Liver (tissue), 3 donors: ENCODE measurements around the gene FNDC8.

Source experiments
- FOXA1 ChIP-seq: IDR thresholded peaks from 2 replicates; pipeline ENCODE4 v1.6.1; 2016; ENCODE audit warnings: antibody characterized with exemption
- GABPA ChIP-seq, 2 donors: IDR thresholded peaks in 1 of 2; conservative IDR thresholded peaks in 1 of 2; 2 replicates each; pipeline ENCODE4 v1.6.1; 2016; ENCODE audit warnings: antibody characterized with exemption in 2 of 2, mild to moderate bottlenecking in 1 of 2, moderate library complexity in 1 of 2
- MAX ChIP-seq: IDR thresholded peaks from 2 replicates; pipeline ENCODE4 v1.6.1; 2016; ENCODE audit warnings: antibody characterized with exemption
- NR2F2 ChIP-seq: IDR thresholded peaks from 2 replicates; pipeline ENCODE4 v1.6.1; 2016; ENCODE audit warnings: antibody characterized with exemption
- RAD21 ChIP-seq, 2 donors: IDR thresholded peaks; 2 replicates each; pipeline ENCODE4 v1.6.1; 2016; ENCODE audit warnings: antibody characterized with exemption in 2 of 2, mild to moderate bottlenecking in 2 of 2
- RXRA ChIP-seq, 2 donors: IDR thresholded peaks; 2 replicates each; pipeline ENCODE4 v1.6.1; 2017 to 2018; ENCODE audit warnings: antibody characterized with exemption in 2 of 2, mild to moderate bottlenecking in 1 of 2
- SP1 ChIP-seq: IDR thresholded peaks from 2 replicates; pipeline ENCODE4 v1.6.1; 2018; ENCODE audit warnings: antibody characterized with exemption, mild to moderate bottlenecking
- TAF1 ChIP-seq: conservative IDR thresholded peaks from 2 replicates; pipeline ENCODE4 v1.6.1; 2016; ENCODE audit warnings: antibody characterized with exemption, mild to moderate bottlenecking
- YY1 ChIP-seq: IDR thresholded peaks from 2 replicates; pipeline ENCODE4 v1.6.1; 2016; ENCODE audit warnings: antibody characterized with exemption, mild to moderate bottlenecking
- TF ChIP-seq, protein P1 (sequence below): fragments of 150-350 bp; IDR thresholded peaks from 2 replicates; pipeline ENCODE4 v1.5.1; 2017; ENCODE audit warnings: improper control_type of control experiment, low read depth, low read length; ENCODE audit not compliant: missing input control
- TF ChIP-seq, protein P2 (sequence below): IDR thresholded peaks from 2 replicates; pipeline ENCODE4 v1.6.1; 2016; ENCODE audit warnings: antibody characterized with exemption, mild to moderate bottlenecking
- TF ChIP-seq, protein P3 (sequence below): IDR thresholded peaks from 2 replicates; pipeline ENCODE4 v1.6.1; 2016; ENCODE audit warnings: antibody characterized with exemption
- donor health status: healthy.
- donor health status: healthy.

- TF ChIP-seq, protein P1, sequence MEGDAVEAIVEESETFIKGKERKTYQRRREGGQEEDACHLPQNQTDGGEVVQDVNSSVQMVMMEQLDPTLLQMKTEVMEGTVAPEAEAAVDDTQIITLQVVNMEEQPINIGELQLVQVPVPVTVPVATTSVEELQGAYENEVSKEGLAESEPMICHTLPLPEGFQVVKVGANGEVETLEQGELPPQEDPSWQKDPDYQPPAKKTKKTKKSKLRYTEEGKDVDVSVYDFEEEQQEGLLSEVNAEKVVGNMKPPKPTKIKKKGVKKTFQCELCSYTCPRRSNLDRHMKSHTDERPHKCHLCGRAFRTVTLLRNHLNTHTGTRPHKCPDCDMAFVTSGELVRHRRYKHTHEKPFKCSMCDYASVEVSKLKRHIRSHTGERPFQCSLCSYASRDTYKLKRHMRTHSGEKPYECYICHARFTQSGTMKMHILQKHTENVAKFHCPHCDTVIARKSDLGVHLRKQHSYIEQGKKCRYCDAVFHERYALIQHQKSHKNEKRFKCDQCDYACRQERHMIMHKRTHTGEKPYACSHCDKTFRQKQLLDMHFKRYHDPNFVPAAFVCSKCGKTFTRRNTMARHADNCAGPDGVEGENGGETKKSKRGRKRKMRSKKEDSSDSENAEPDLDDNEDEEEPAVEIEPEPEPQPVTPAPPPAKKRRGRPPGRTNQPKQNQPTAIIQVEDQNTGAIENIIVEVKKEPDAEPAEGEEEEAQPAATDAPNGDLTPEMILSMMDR: no peak
- TF ChIP-seq RAD21 (IDR thresholded peaks at IDR 0.05) (no peak), TAF1 (no peak), YY1 (no peak), SP1 (no peak), MAX (no peak), NR2F2 (no peak), FOXA1 (no peak), RXRA (IDR thresholded peaks at IDR 0.05) (no peak), GABPA (IDR thresholded peaks at IDR 0.05 in 1 of 2, conservative IDR thresholded peaks at IDR 0.05 in 1 of 2) (no peak)
- TF ChIP-seq, protein P2, sequence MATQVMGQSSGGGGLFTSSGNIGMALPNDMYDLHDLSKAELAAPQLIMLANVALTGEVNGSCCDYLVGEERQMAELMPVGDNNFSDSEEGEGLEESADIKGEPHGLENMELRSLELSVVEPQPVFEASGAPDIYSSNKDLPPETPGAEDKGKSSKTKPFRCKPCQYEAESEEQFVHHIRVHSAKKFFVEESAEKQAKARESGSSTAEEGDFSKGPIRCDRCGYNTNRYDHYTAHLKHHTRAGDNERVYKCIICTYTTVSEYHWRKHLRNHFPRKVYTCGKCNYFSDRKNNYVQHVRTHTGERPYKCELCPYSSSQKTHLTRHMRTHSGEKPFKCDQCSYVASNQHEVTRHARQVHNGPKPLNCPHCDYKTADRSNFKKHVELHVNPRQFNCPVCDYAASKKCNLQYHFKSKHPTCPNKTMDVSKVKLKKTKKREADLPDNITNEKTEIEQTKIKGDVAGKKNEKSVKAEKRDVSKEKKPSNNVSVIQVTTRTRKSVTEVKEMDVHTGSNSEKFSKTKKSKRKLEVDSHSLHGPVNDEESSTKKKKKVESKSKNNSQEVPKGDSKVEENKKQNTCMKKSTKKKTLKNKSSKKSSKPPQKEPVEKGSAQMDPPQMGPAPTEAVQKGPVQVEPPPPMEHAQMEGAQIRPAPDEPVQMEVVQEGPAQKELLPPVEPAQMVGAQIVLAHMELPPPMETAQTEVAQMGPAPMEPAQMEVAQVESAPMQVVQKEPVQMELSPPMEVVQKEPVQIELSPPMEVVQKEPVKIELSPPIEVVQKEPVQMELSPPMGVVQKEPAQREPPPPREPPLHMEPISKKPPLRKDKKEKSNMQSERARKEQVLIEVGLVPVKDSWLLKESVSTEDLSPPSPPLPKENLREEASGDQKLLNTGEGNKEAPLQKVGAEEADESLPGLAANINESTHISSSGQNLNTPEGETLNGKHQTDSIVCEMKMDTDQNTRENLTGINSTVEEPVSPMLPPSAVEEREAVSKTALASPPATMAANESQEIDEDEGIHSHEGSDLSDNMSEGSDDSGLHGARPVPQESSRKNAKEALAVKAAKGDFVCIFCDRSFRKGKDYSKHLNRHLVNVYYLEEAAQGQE: no peak
- TF ChIP-seq, protein P3, sequence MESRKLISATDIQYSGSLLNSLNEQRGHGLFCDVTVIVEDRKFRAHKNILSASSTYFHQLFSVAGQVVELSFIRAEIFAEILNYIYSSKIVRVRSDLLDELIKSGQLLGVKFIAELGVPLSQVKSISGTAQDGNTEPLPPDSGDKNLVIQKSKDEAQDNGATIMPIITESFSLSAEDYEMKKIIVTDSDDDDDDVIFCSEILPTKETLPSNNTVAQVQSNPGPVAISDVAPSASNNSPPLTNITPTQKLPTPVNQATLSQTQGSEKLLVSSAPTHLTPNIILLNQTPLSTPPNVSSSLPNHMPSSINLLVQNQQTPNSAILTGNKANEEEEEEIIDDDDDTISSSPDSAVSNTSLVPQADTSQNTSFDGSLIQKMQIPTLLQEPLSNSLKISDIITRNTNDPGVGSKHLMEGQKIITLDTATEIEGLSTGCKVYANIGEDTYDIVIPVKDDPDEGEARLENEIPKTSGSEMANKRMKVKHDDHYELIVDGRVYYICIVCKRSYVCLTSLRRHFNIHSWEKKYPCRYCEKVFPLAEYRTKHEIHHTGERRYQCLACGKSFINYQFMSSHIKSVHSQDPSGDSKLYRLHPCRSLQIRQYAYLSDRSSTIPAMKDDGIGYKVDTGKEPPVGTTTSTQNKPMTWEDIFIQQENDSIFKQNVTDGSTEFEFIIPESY: no peak
These were observed 23.4 kb downstream of the FNDC8 start for GRCh38 chr17:35144840-35145239.
